Activated T-cell treated with anti-CD3 and anti-CD28 coated beads, Interleukin-2, amount 50 U/mL, for 72 hours (primary cell): ENCODE data around the gene RAC3. TPM values are rescaled to one million over a fixed set of nuclear protein-coding genes. Genes with fewer than 3 reads are reported as not detected.

ENCODE experiments used
- ATAC-seq, 2 donors: fragments of 150-1000 bp; cut with Tn5 transposase; replicated peaks in 1 of 2; 2 replicates each; pipeline ENCODE4 v1.10.0; 2021; ENCODE audit warnings: moderate library complexity in 2 of 2, mild to moderate bottlenecking in 1 of 2
- DNase-seq, 2 donors: peaks; one replicate each; pipeline ENCODE4 v3.0.0; 2021 to 2022; ENCODE audit warnings: mixed read lengths in 1 of 2
- H3K27ac Mint-ChIP-seq: one replicate; pipeline ENCODE4 v1.8.0; 2022; ENCODE audit warnings: mild to moderate bottlenecking, moderate library complexity, mixed read lengths
- H3K27me3 Mint-ChIP-seq: one replicate; pipeline ENCODE4 v1.8.0; 2022; ENCODE audit warnings: low read depth, mixed read lengths
- H3K36me3 Mint-ChIP-seq, 2 donors: one replicate each; pipeline ENCODE4 v1.8.0; 2022; ENCODE audit warnings: mixed read lengths in 2 of 2, mild to moderate bottlenecking in 1 of 2; ENCODE audit not compliant: insufficient read depth in 2 of 2
- H3K4me1 Mint-ChIP-seq: one replicate; pipeline ENCODE4 v1.8.0; 2022; ENCODE audit warnings: low read depth, mixed read lengths
- H3K4me3 Mint-ChIP-seq, 2 donors: one replicate each; pipeline ENCODE4 v1.8.0; 2022; ENCODE audit warnings: mild to moderate bottlenecking in 2 of 2, mixed read lengths in 2 of 2, moderate library complexity in 2 of 2
- H3K9me3 Mint-ChIP-seq, 2 donors: one replicate each; pipeline ENCODE4 v1.8.0; 2022; ENCODE audit warnings: mixed read lengths in 2 of 2
- total RNA-seq, 2 donors: library from RNA; stranded (reverse); gene quantifications; one replicate each; pipeline ENCODE4 v1.2.3, GENCODE V29; 2022

Gene RAC3
- total RNA-seq, 2 donors from 2014 or later: 8.5 to 13.1 TPM

DNA sequence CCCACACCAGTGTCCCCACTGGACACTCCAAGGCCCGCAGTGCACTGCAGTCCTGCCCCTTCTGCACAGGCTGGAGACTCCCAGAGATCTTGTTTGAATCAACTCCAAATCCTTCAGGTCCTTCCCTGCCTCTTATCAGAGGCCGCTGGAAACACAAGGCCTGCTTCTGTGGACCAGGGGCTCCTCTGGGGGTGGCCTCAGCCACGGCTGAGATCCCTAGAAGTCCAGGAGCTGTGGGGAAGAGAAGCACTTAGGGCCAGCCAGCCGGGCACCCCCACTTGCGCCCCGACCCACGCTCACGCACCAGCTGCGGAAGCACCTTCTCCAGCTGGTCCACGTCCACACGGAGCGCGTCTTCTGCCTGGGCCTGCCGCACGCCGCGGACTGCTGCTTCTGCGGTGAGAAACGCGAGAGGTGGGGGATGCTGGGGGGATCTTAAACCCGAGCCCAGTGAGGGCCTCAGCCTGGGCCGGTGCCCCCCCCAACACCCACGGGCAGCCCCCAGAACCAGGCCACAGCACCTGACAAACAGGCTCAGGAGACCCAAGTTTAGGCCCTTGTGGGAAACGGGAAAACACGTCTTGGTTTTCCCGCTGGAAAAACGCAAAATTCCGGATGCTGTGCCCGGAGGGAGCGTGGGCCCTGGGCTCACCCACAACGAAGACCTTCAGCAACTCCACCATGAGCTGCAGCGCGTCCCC, 12.3 kb upstream of the RAC3 start:
- ATAC-seq: no peak
- Mint-ChIP-seq H3K4me3 (no peak overlapping the region), H3K9me3 (no peaks in the 10 kb centered on the region), H3K36me3 (no peaks in the 10 kb centered on the region), H3K27ac (no peak overlapping the region), H3K27me3 (no peaks in the 10 kb centered on the region), H3K4me1 (peaks cover 25% of the 10 kb centered on the region)
- no peak for DNase-seq

DNA sequence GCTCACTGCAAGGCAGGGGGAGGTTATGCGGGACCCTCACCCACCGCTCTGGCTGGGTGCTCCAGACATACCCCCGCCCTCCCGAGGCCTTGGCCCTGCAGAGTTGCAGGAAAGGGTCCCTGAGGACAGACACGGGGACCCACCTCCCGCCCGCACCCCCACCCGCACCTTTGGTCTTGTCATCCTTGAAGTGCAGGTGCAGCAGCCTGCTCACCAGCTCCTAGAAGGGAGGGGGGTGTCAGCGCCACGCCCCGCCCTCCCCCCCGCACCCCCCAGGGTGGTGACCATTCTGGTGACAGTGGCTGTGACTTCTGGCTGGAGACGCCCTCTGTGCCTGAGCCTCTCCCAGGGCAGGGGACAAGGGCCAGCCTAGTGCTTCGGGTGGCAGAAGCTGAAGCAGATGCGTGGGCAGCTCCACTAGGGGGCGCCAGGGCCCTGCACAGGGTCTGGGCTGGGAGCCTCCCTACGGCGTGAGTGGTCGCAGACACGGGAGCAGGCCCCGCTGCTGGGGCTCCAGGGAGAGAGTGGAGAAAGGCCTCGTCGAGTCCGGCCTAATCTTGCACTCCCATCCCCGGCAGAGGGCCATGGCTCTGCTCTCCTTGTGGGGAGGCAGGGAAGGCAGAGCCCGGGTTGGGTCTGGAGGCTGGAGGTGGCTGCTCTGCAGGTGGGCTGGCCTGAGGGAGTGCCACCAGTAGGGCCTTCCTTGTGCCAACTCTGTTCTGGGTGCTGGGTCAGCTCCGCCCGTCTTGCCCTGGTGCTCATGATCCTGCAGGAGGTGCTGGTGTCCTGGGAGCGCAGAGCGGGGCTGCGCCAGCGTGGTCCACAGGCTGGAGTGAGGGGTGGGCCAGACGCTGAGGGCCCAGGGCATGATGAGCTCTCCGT, 11.5 kb upstream of the RAC3 start:
- ATAC-seq (no peak), DNase-seq (peak; percentile 81 to 84)
- Mint-ChIP-seq H3K27ac (no peak overlapping the region), H3K9me3 (no peaks in the 10 kb centered on the region), H3K4me3 (peak overlapping the region in 1 of 2 donors; percentile 67), H3K4me1 (peaks cover 28% of the 10 kb centered on the region), H3K36me3 (no peaks in the 10 kb centered on the region), H3K27me3 (no peaks in the 10 kb centered on the region)

GRCh38 chr17:82020572-82021106, 10.8 kb upstream of the RAC3 start:
- DNase-seq (no peak), ATAC-seq (no peak)
- Mint-ChIP-seq H3K4me1 (peaks cover 28% of the 10 kb centered on the region), H3K27me3 (no peaks in the 10 kb centered on the region), H3K27ac (no peak overlapping the region), H3K9me3 (no peaks in the 10 kb centered on the region), H3K36me3 (no peaks in the 10 kb centered on the region), H3K4me3 (peak overlapping the region; percentile 84 to 89)

DNA sequence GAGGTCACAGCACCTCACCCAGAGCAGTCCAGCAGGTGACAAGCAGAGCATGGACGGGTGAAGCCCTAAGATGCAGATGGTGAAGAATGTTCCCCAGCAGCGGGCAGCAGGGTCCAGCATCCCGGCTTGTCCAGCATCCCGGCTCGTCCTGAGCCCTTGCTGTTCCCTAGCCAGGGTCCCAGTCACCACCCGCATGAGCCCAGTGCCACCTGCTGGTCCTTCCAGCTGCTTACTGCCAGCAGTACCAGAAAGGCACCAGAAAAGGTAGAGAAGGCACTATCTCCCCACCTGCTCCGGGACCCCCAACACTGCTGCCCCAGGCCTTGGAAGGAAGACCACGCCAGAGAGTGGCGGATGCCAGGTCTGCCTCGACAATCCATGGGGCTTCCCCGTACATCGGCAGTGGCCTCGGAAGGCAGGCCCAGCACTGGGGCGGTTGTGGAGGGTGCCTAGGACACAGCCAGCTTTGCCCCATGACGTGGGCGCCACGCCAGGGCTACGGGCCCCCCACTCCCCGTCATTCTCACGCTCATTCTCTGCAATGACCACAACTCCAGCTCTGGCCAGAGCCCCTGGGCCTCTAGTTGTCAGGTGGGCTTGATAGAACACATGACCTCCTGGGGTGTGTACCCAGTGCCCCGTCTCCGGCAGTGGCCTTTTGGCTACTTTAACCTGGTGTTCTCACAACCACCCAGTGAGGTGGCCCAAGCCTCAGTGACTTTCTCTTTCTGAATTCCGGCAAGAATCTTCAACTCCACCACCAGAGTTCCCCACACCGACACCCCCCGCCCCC, 10.2 kb upstream of the RAC3 start:
- H3K4me3 Mint-ChIP-seq: peak overlapping the region; percentile 84 to 89
- DNase-seq: peak; percentile 63 to 74
- H3K27ac Mint-ChIP-seq: no peak overlapping the region
- H3K36me3 Mint-ChIP-seq: no peaks in the 10 kb centered on the region
- H3K9me3 Mint-ChIP-seq: no peaks in the 10 kb centered on the region
- H3K27me3 Mint-ChIP-seq: no peaks in the 10 kb centered on the region
- peaks cover 28% of the 10 kb centered on the region for H3K4me1 Mint-ChIP-seq
- ATAC-seq: no peak

DNA sequence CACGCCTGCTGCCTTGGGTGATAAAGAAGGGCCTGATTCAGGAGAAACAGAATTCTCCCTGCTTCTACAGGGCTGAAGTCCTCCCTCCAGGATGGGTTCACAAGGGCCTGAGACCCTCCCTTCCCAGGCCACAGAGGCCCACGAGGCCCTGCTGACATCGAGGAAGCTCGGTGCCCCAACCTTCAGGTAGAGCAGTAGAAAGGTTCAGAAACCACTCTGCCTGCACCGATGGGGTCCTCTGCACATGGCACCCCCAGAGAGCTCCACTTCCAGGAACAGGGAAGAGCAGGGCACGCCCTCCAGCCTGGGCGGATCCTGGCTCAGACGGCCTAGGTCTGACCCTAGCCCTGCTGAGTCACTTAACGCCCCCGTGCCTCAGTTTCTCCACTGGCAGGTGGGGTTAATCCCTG, 9.6 kb upstream of the RAC3 start:
- Mint-ChIP-seq H3K27ac (no peak overlapping the region), H3K4me1 (peaks cover 28% of the 10 kb centered on the region), H3K9me3 (no peaks in the 10 kb centered on the region), H3K4me3 (peak overlapping the region; percentile 84 to 89), H3K27me3 (no peaks in the 10 kb centered on the region), H3K36me3 (peaks cover 0 to under 1% of the 10 kb centered on the region in 2 donors)
- ATAC-seq: no peak
- no peak for DNase-seq

GRCh38 chr17:82022310-82022980, 9.0 kb upstream of the RAC3 start, which contains the start of gene CENPX:
Gene CENPX (minus strand): TSS chr17:82022878. CDS start chr17:82022861, 17 bp downstream.
- H3K4me3 Mint-ChIP-seq: peak within 1 kb of the TSS; percentile 84 to 89
- peaks cover 28% of the 10 kb centered on the region for H3K4me1 Mint-ChIP-seq
- H3K9me3 Mint-ChIP-seq: no peaks in the 10 kb centered on the region
- H3K27ac Mint-ChIP-seq: no peak within 1 kb of the TSS
- H3K36me3 Mint-ChIP-seq: peaks cover 0 to 1% of the 10 kb centered on the region in 2 donors
- DNase-seq (no peak), ATAC-seq (no peak)
- no peaks in the 10 kb centered on the region for H3K27me3 Mint-ChIP-seq

GRCh38 chr17:82022981-82023446, 8.5 kb upstream of the RAC3 start, which contains the start of gene LRRC45:
Gene LRRC45 (plus strand): TSS chr17:82023305. CDS start chr17:82023644, 339 bp downstream.
- peaks cover 0 to 1% of the 10 kb centered on the region in 2 donors for H3K36me3 Mint-ChIP-seq
- DNase-seq: peak; percentile 100
- H3K27me3 Mint-ChIP-seq: no peaks in the 10 kb centered on the region
- peak; percentile 93 to 94 for ATAC-seq
- H3K4me3 Mint-ChIP-seq: peak within 1 kb of the TSS; percentile 84 to 89
- H3K4me1 Mint-ChIP-seq: peaks cover 28% of the 10 kb centered on the region
- no peak within 1 kb of the TSS for H3K27ac Mint-ChIP-seq
- H3K9me3 Mint-ChIP-seq: no peaks in the 10 kb centered on the region

GRCh38 chr17:82023447-82024241, 7.8 kb upstream of the RAC3 start:
- Mint-ChIP-seq H3K4me3 (peak overlapping the region; percentile 81 to 84), H3K27ac (no peak overlapping the region), H3K27me3 (no peaks in the 10 kb centered on the region), H3K36me3 (peaks cover 0 to 1% of the 10 kb centered on the region in 2 donors), H3K4me1 (peaks cover 28% of the 10 kb centered on the region), H3K9me3 (no peaks in the 10 kb centered on the region)
- DNase-seq: peak; percentile 33 to 38
- ATAC-seq: peak in 1 of 2 donors; percentile 2

DNA sequence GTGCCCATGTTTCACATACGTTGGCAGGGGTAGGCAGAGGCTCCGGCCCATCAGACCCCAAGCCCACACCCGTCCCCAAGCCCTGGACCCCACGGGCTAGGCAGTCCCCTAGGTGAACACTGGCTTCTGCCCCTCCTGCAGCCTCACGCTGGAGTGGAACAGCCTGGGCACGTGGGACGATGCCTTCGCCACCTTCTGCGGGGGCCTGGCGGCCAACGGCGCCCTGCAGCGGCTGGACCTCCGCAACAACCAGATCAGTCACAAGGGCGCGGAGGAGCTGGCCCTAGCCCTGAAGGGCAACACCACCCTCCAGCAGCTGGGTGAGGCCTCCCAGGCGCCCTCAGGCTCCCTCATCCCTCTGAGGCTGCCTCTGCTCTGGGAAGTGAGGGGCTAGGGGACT, 6.6 kb upstream of the RAC3 start:
- H3K27ac Mint-ChIP-seq: no peak overlapping the region
- peaks cover 33% of the 10 kb centered on the region for H3K4me1 Mint-ChIP-seq
- no peaks in the 10 kb centered on the region for H3K27me3 Mint-ChIP-seq
- no peaks in the 10 kb centered on the region for H3K9me3 Mint-ChIP-seq
- H3K4me3 Mint-ChIP-seq: no peak overlapping the region
- no peak for ATAC-seq
- H3K36me3 Mint-ChIP-seq: peaks cover 0 to 1% of the 10 kb centered on the region in 2 donors
- DNase-seq: no peak

DNA sequence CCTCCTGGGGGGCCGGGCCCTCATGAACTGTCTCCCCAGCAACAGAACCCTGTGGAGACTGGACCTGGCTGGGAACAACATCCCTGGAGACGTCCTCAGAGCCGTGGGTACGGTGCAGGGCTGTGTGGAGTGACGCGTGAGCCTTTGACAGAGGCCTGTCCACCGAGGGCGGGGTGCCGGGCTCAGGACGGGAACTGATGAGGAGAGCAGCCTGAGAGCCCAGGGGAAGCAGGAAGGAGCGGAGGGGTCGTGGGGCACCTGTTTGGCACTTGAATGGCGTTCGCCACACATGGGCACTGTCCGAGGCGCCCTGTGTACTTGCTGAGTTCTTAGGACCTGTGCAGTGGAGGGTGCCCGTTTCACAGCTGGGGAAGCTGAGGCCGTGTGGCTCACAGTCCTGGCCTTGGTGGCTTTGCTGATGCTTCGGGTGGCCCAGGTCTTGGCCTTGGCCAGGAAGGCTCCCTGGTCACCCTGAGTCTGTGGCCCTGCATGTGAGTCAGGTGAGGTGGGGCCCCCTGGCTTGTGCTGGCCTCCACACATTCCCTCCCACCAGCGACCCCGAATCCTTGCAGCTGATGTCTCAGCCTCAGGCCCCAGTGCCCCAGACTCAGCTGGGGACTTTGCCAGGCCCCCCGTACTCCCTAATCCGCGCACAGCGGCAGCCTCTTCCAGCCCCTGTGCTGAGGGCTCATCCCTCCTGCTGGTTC, 5.9 kb upstream of the RAC3 start:
- peaks cover 26% of the 10 kb centered on the region for H3K4me1 Mint-ChIP-seq

GRCh38 chr17:82028246-82028645, 3.2 kb upstream of the RAC3 start:
- Mint-ChIP-seq H3K27me3 (no peaks in the 10 kb centered on the region), H3K4me3 (no peak overlapping the region), H3K9me3 (no peaks in the 10 kb centered on the region), H3K27ac (no peak overlapping the region), H3K4me1 (peaks cover 17% of the 10 kb centered on the region), H3K36me3 (peaks cover 0 to 1% of the 10 kb centered on the region in 2 donors)
- DNase-seq: no peak
- ATAC-seq: no peak

More for the DNA sequence above, 5.9 kb upstream of the RAC3 start:
- no peak overlapping the region for H3K4me3 Mint-ChIP-seq
- no peaks in the 10 kb centered on the region for H3K27me3 Mint-ChIP-seq
- H3K27ac Mint-ChIP-seq: no peak overlapping the region
- ATAC-seq (no peak), DNase-seq (no peak)
- no peaks in the 10 kb centered on the region for H3K9me3 Mint-ChIP-seq
- H3K36me3 Mint-ChIP-seq: peaks cover 0 to 1% of the 10 kb centered on the region in 2 donors
